ENCODE results near the gene THAP4.

The THAP4 gene

GRCh38 chr2:241579281-241579680 is 57.7 kb downstream of the THAP4 start:
- no peak for DNase-seq (ENCODE audit: low read depth in 1 of 2, low spot score in 1 of 2)
- H3K27me3 ChIP-seq (ENCODE audit: insufficient read depth, poor library complexity, severe bottlenecking): no peaks in the 10 kb centered on the region
- no peak overlapping the region for H3K4me3 ChIP-seq (replicated peaks; ENCODE audit: insufficient read depth, low read length)
- no peak overlapping the region for H3K27ac ChIP-seq (replicated peaks)
- no peak for TF ChIP-seq REST (IDR thresholded peaks at IDR 0.05; ENCODE audit: insufficient replicate concordance, low read depth)
- no peak for TF ChIP-seq CTCF (IDR thresholded peaks at IDR 0.05; ENCODE audit: insufficient read depth, low read length)
- no peak for TF ChIP-seq GABPA (IDR thresholded peaks at IDR 0.05; ENCODE audit: low read depth)
- no peak for TF ChIP-seq SPI1 (IDR thresholded peaks at IDR 0.05; ENCODE audit: borderline replicate concordance, low read depth)

- TF ChIP-seq POLR2AphosphoS5 (IDR thresholded peaks at IDR 0.05; ENCODE audit: low read depth) (no peak), REST (IDR thresholded peaks at IDR 0.05; ENCODE audit: insufficient replicate concordance, low read depth) (no peak), GABPA (IDR thresholded peaks at IDR 0.05; ENCODE audit: low read depth) (no peak), CTCF (IDR thresholded peaks at IDR 0.05; ENCODE audit: insufficient read depth, low read length) (no peak), SPI1 (IDR thresholded peaks at IDR 0.05; ENCODE audit: borderline replicate concordance, low read depth) (no peak)
- no peak overlapping the region for H3K4me3 ChIP-seq (replicated peaks; ENCODE audit: insufficient read depth, low read length)
- H3K27ac ChIP-seq (replicated peaks): no peak overlapping the region
- H3K27me3 ChIP-seq (ENCODE audit: insufficient read depth, poor library complexity, severe bottlenecking): no peaks in the 10 kb centered on the region
- no peak for DNase-seq (ENCODE audit: low read depth in 1 of 2, low spot score in 1 of 2)
These were observed 59.4 kb downstream of the THAP4 start for GRCh38 chr2:241577413-241578122.

GRCh38 chr2:241576293-241576654 is 60.7 kb downstream of the THAP4 start:
- DNase-seq (ENCODE audit: low read depth in 1 of 2, low spot score in 1 of 2): no peak
- no peak overlapping the region for H3K4me3 ChIP-seq (replicated peaks; ENCODE audit: insufficient read depth, low read length)
- H3K27ac ChIP-seq (replicated peaks): no peak overlapping the region
- no peaks in the 10 kb centered on the region for H3K27me3 ChIP-seq (ENCODE audit: insufficient read depth, poor library complexity, severe bottlenecking)
- no peak for TF ChIP-seq CTCF (IDR thresholded peaks at IDR 0.05; ENCODE audit: insufficient read depth, low read length)
- TF ChIP-seq GABPA (IDR thresholded peaks at IDR 0.05; ENCODE audit: low read depth): no peak
- no peak for TF ChIP-seq POLR2AphosphoS5 (IDR thresholded peaks at IDR 0.05; ENCODE audit: low read depth)
- no peak for TF ChIP-seq SPI1 (IDR thresholded peaks at IDR 0.05; ENCODE audit: borderline replicate concordance, low read depth)
- TF ChIP-seq REST (IDR thresholded peaks at IDR 0.05; ENCODE audit: insufficient replicate concordance, low read depth): no peak
